ENCODE measurements around the gene SSR4. TPM values are rescaled to one million over a fixed set of nuclear protein-coding genes. Genes with fewer than 3 reads are reported as not detected.
A peak's percentile ranks its signal among the peaks of the same experiment; 100 is the strongest.

The SSR4 gene
- total RNA-seq, 1 experiment from 2014 or later = 360 TPM

DNA sequence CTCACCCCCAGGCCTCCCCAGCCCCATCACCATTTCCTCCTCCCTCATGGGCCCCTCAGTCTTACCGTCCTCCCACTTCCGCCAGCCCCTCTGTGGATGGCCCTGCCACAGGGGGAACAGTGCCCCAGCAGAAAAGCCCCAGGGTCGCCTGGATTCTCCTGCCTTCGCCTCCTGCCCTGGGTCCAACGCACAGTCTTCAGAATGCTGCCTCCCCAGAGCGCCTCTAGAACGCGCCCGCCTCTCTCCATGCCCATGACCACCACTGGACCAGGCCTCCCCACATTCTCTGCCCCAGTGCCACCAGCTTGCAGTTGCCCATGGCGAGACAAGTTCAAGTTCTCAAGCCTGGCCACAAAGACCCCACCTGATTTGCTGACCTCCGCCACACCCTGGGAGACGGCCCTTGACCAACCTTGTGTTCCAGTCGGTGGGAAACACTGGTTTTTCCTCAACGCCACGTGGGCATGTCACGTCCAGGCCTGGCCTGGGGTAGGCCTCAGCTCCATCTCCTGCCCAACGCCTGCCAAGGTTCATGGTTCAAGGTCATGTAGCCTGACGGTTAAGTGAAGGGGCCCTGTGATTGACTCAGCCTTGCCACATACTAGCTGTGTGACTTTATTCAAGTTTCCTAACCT is 31.1 kb upstream of the SSR4 start:
- Mint-ChIP-seq H3K27me3 (ENCODE audit: unreplicated experiment) (no peaks in the 10 kb centered on the region), H3K9me3 (ENCODE audit: low read depth, unreplicated experiment) (no peaks in the 10 kb centered on the region), H3K4me3 (ENCODE audit: low read depth, unreplicated experiment) (peak overlapping the region; percentile 83), H3K4me1 (ENCODE audit: low read depth, unreplicated experiment) (peaks cover 11% of the 10 kb centered on the region), H3K27ac (ENCODE audit: unreplicated experiment) (no peak overlapping the region), H3K36me3 (ENCODE audit: insufficient read depth, unreplicated experiment) (peaks cover 32% of the 10 kb centered on the region)
- TF ChIP-seq, protein P1, sequence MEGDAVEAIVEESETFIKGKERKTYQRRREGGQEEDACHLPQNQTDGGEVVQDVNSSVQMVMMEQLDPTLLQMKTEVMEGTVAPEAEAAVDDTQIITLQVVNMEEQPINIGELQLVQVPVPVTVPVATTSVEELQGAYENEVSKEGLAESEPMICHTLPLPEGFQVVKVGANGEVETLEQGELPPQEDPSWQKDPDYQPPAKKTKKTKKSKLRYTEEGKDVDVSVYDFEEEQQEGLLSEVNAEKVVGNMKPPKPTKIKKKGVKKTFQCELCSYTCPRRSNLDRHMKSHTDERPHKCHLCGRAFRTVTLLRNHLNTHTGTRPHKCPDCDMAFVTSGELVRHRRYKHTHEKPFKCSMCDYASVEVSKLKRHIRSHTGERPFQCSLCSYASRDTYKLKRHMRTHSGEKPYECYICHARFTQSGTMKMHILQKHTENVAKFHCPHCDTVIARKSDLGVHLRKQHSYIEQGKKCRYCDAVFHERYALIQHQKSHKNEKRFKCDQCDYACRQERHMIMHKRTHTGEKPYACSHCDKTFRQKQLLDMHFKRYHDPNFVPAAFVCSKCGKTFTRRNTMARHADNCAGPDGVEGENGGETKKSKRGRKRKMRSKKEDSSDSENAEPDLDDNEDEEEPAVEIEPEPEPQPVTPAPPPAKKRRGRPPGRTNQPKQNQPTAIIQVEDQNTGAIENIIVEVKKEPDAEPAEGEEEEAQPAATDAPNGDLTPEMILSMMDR (IDR thresholded peaks at IDR 0.05; ENCODE audit: unreplicated experiment) = no peak
- no TSS peak for BruUV-seq (replicated peaks)
- intact Hi-C loops (cut with micrococcal nuclease; ENCODE audit: unreplicated experiment) = loop anchor here (5.0 kb wide), 1 partner anchor 184 kb away; no protein-coding TSS in a partner anchor
- no peak for DNase-seq
- CTCF ChIA-PET = no interaction called here

- Mint-ChIP-seq H3K4me1 (ENCODE audit: low read depth, unreplicated experiment) (peaks cover 11% of the 10 kb centered on the region), H3K4me3 (ENCODE audit: low read depth, unreplicated experiment) (peak within 1 kb of the TSS; percentile 83), H3K27me3 (ENCODE audit: unreplicated experiment) (no peaks in the 10 kb centered on the region), H3K36me3 (ENCODE audit: insufficient read depth, unreplicated experiment) (peaks cover 32% of the 10 kb centered on the region), H3K27ac (ENCODE audit: unreplicated experiment) (peak within 1 kb of the TSS; percentile 54), H3K9me3 (ENCODE audit: low read depth, unreplicated experiment) (no peaks in the 10 kb centered on the region)
- BruUV-seq (replicated peaks) = no TSS peak
- intact Hi-C loops (cut with micrococcal nuclease; ENCODE audit: unreplicated experiment) = loop anchor here (2.0 to 5.0 kb wide), 2 partner anchors 121 to 183 kb away; no protein-coding TSS in a partner anchor
- CTCF ChIA-PET = no interaction called here
- peak; percentile 92 for DNase-seq
- TF ChIP-seq, protein P1 (IDR thresholded peaks at IDR 0.05; ENCODE audit: unreplicated experiment) = peak; percentile 70
These were observed 30.3 kb upstream of the SSR4 start, which contains the start of gene PLXNB3 for GRCh38 chrX:153763989-153764755. Gene PLXNB3, plus strand, starts transcription at chrX:153764249. Its CDS starts 1,287 bp downstream, at chrX:153765536.

DNA sequence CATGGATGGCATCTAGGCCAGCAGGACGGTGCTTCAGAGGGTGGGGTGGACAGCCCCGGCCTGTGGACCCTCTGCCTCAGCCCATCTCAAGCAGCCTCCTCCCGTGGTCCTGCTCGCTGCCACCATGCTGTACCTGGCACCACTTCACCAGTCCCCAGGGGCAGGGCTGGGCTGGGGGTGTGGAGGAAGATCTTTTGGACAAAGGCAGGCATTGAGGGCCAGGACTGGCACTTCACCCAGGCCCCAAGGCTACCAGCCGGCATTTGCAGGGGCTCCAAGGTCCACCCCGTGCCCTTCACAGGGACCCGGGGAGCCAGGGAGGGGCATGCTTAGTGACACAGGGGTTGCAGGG is 29.7 kb upstream of the SSR4 start:
- TF ChIP-seq, protein P1 (IDR thresholded peaks at IDR 0.05; ENCODE audit: unreplicated experiment) = no peak
- no peak overlapping the region for H3K27ac Mint-ChIP-seq (ENCODE audit: unreplicated experiment)
- no TSS peak for BruUV-seq (replicated peaks)
- H3K4me1 Mint-ChIP-seq (ENCODE audit: low read depth, unreplicated experiment) = peaks cover 11% of the 10 kb centered on the region
- CTCF ChIA-PET = interaction anchor here (1.1 kb wide), 1 partner anchor 182 kb away, joined by 3 read pairs; no protein-coding TSS in a partner anchor
- H3K27me3 Mint-ChIP-seq (ENCODE audit: unreplicated experiment) = no peaks in the 10 kb centered on the region
- DNase-seq = no peak
- H3K36me3 Mint-ChIP-seq (ENCODE audit: insufficient read depth, unreplicated experiment) = peaks cover 37% of the 10 kb centered on the region
- intact Hi-C loops (cut with micrococcal nuclease; ENCODE audit: unreplicated experiment) = loop anchor here (2.0 to 5.0 kb wide), 2 partner anchors 120 to 183 kb away; no protein-coding TSS in a partner anchor
- H3K4me3 Mint-ChIP-seq (ENCODE audit: low read depth, unreplicated experiment) = peak overlapping the region; percentile 83
- H3K9me3 Mint-ChIP-seq (ENCODE audit: low read depth, unreplicated experiment) = no peaks in the 10 kb centered on the region

DNA sequence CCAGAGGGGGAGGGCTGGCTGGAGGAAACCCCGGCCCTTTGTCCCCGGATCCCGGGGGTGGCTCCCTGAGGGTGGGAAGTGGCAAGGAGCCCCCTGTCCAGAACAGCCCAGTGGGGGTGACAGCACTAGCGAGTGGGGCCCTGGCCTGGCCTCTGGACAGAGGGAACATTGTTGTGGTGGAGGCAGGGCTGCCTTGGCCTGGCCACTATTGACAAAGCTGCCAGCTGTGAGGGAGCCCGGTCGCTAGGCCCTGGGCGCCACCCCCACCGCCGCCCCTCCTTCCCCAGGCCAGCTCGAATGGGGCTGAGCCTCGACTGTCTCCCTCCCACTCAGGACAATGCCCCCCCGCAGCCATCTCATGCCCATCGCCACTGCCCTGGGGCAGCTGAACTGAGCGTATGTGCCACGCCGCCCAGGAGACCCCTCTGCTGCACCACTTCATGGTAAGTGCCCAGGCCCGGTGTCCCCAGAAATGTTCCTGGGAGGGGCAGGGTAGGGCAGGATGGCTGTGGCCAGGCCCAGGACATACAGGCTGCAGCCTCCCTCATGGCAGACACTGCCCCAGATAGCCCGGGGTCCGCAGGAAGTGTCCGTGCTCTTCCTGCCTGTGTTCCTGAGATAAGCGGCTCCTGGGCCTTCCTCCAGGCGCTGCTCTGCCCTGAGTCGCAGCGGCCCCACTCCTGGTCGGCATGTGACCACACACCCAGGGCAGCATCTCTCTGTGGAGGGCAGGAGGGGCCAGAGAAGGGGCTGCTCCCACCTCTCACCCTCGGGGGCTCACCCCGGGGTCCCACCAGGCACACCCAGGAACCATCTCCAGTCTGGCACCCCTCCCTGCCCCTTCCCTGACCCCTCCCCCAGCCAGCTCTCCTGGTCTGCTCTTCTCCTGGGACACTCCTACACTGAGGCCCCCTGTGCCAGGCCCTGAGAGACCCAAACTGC is 29.1 kb upstream of the SSR4 start:
- Mint-ChIP-seq H3K36me3 (ENCODE audit: insufficient read depth, unreplicated experiment) (peaks cover 42% of the 10 kb centered on the region), H3K4me1 (ENCODE audit: low read depth, unreplicated experiment) (peaks cover 11% of the 10 kb centered on the region), H3K9me3 (ENCODE audit: low read depth, unreplicated experiment) (no peaks in the 10 kb centered on the region), H3K27me3 (ENCODE audit: unreplicated experiment) (no peaks in the 10 kb centered on the region), H3K27ac (ENCODE audit: unreplicated experiment) (peak overlapping the region; percentile 43), H3K4me3 (ENCODE audit: low read depth, unreplicated experiment) (peak overlapping the region; percentile 83)
- CTCF ChIA-PET = interaction anchor here (1.1 kb wide), 1 partner anchor 182 kb away, joined by 3 read pairs; no protein-coding TSS in a partner anchor
- TF ChIP-seq, protein P1 (IDR thresholded peaks at IDR 0.05; ENCODE audit: unreplicated experiment) = no peak
- intact Hi-C loops (cut with micrococcal nuclease; ENCODE audit: unreplicated experiment) = loop anchor here (2.0 kb wide), 1 partner anchor 119 kb away; no protein-coding TSS in a partner anchor
- BruUV-seq (replicated peaks) = no TSS peak
- peak; percentile 30 for DNase-seq

All from Calu3 (cell line).